ENCODE data around the gene PIK3R5. TPM values are rescaled to one million over a fixed set of nuclear protein-coding genes. Genes with fewer than 3 reads are reported as not detected.

Gene PIK3R5
- total and polyA plus RNA-seq, 8 donors, result 0.69 to 6.8 (median 1.7) TPM

DNA sequence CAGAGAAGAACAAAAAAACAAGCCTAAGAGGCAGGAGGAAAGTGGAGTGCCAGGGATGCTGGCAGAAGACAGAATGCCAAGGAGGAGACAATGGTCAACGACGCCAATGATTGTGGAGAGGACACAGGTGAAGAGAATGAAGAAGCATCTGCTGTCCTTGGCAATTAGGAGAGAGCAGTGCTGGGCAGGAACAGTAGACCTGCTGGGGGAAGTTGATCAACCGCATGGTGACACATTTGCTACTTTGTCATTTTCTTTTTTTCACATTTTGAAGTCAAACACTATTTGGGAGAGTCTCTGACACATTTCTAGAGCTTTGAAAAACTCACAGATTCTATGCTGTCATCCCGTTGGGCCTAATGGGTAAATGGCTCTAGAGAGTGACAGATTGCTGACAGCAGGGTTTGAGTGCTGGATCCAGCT is 97.0 kb downstream of the PIK3R5 start:
- ATAC-seq (no peak), FAIRE-seq (no peak), DNase-seq (no peak)
- 63 to 78% methylated on average over 4 of the region's 4 CpGs for WGBS, 2 donors
- Histone ChIP-seq H3K36me3 (no peaks in the 10 kb centered on the region), H3K4me3 (no peak overlapping the region), H3K4me1 (no peaks in the 10 kb centered on the region), H3K27me3 (no peaks in the 10 kb centered on the region), H3K27ac (no peak overlapping the region), H3K9me3 (no peaks in the 10 kb centered on the region)
- intact Hi-C loops (cut with DNase I), result no loop called here
- TF ChIP-seq, protein P1, sequence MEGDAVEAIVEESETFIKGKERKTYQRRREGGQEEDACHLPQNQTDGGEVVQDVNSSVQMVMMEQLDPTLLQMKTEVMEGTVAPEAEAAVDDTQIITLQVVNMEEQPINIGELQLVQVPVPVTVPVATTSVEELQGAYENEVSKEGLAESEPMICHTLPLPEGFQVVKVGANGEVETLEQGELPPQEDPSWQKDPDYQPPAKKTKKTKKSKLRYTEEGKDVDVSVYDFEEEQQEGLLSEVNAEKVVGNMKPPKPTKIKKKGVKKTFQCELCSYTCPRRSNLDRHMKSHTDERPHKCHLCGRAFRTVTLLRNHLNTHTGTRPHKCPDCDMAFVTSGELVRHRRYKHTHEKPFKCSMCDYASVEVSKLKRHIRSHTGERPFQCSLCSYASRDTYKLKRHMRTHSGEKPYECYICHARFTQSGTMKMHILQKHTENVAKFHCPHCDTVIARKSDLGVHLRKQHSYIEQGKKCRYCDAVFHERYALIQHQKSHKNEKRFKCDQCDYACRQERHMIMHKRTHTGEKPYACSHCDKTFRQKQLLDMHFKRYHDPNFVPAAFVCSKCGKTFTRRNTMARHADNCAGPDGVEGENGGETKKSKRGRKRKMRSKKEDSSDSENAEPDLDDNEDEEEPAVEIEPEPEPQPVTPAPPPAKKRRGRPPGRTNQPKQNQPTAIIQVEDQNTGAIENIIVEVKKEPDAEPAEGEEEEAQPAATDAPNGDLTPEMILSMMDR (IDR thresholded peaks at IDR 0.05), result no peak

DNA sequence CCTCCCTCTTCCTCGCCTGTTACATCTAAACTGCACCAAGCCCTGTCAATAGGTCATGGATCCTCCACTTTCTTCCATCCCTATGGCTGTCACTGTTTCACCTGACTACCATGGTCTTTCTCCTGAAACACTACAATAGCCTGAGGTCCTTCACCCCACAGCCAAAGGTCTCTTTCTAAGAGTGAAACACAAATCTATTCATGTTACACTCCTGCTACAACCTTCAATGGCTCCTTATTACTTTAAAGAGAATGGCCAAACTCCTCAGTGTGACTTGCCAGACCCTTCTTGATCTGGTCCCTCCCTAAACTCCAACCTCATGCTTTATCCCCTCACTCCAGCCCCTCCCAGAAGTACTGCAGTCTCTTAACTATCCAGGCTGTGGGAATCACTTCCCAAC is 97.4 kb downstream of the PIK3R5 start:
- DNase-seq (no peak), FAIRE-seq (no peak), ATAC-seq (no peak)
- Histone ChIP-seq H3K27ac (no peak overlapping the region), H3K4me1 (no peaks in the 10 kb centered on the region), H3K27me3 (no peaks in the 10 kb centered on the region), H3K36me3 (no peaks in the 10 kb centered on the region), H3K4me3 (no peak overlapping the region), H3K9me3 (no peaks in the 10 kb centered on the region)
- TF ChIP-seq, protein P1 (IDR thresholded peaks at IDR 0.05), result no peak
- intact Hi-C loops (cut with DNase I), result no loop called here
- 71 to 94% methylated on average over 1 of the region's 1 CpG for WGBS, 2 donors

DNA sequence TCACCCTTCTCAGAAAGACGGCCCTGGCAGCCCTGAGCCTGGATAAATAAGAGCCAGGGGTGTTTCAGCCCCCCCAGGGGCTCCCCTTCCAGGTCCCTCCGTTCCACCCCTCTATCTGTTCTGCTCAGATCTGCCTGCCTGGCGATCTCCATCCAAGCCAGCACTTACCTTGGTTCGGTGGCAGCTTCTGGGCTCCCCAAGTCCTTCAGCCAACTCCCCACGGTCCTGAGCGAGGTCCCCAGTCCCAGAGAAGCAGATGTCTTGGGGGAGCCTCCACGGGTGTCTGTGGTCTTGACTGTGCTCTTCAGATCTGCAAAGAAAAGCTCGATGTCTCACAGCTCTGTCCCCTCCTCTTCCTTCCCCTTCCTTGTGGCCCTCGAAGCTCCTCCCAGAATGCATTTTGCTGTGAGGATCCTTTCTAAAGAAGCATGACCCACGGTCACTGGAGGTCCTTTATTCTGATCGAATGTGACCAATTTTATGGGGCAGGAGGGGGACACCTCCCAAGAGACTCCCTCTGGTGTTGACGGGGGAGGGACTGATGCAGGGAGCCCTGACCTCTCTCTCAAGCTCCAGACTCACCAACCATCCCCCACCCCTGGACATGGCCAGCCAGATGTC is 98.0 kb downstream of the PIK3R5 start, which contains the start of gene PIK3R6:
PIK3R6 (minus strand) TSS at position 314 of the 621 bp plus-strand sequence. CDS start 17,880 bp downstream, outside the sequence.
- ATAC-seq, result peak in 2 of 4 donors; percentile 32 to 33
- FAIRE-seq, result no peak
- H3K27ac ChIP-seq, result no peak within 1 kb of the TSS
- WGBS, 2 donors, result 46 to 50% methylated on average over 12 of the region's 12 CpGs
- TF ChIP-seq, protein P1 (IDR thresholded peaks at IDR 0.05), result no peak
- no peaks in the 10 kb centered on the region for H3K4me1 ChIP-seq
- intact Hi-C loops (cut with DNase I), result no loop called here
- peak within 1 kb of the TSS in 1 of 4 donors; percentile 20 for H3K4me3 ChIP-seq
- H3K27me3 ChIP-seq, result no peaks in the 10 kb centered on the region
- no peak for DNase-seq
- no peaks in the 10 kb centered on the region for H3K36me3 ChIP-seq
- no peaks in the 10 kb centered on the region for H3K9me3 ChIP-seq

DNA sequence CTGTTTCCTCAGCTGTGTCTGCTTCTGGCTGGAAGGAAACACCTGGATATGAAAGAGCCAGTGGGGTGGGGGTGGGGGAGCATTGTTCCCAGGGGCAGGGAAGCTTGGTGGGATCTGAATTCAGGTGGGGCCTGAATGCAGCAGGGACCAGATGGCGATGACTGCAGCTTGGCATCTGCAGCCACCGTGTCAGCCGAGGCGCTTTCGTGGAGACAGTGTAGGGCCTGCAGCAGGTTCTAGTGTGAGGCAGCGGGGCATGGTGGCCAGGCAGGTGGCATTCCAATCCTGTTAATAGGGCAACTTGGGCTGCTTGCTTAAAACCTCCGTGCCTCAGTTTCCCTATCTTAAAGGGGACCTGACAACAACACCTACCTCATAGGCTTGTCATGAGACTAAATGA is 99.7 kb downstream of the PIK3R5 start:
- H3K4me3 ChIP-seq, result no peak overlapping the region
- H3K36me3 ChIP-seq, result no peaks in the 10 kb centered on the region
- 78 to 83% methylated on average over 7 of the region's 7 CpGs for WGBS, 2 donors
- DNase-seq (no peak), FAIRE-seq (no peak), ATAC-seq (no peak)
- intact Hi-C loops (cut with DNase I), result no loop called here
- no peak overlapping the region for H3K27ac ChIP-seq
- H3K9me3 ChIP-seq, result no peaks in the 10 kb centered on the region
- TF ChIP-seq, protein P1 (IDR thresholded peaks at IDR 0.05), result no peak
- no peaks in the 10 kb centered on the region for H3K4me1 ChIP-seq
- H3K27me3 ChIP-seq, result no peaks in the 10 kb centered on the region

DNA sequence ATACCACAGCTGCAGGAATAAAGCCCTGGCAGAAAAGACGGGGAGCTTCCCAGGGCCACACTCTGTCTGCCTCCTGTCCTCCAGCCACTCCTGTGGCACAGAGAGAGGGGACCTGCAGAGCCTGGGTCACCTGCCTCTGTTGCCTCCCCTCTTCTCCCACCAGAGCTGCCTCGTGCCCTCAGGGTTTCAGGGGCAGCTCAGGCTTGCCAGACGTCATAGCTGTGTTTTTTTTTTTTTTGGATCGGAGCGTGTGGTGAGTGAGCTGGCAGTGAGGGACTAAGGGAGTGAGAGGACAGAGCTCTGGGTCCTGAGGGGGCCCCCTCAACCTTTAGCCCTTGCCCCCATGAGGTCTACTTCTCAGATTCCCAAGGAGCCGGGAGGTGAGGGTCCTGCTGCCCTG is 100.1 kb downstream of the PIK3R5 start:
- TF ChIP-seq, protein P1 (IDR thresholded peaks at IDR 0.05), result no peak
- Histone ChIP-seq H3K27me3 (no peaks in the 10 kb centered on the region), H3K4me1 (no peaks in the 10 kb centered on the region), H3K27ac (no peak overlapping the region), H3K36me3 (no peaks in the 10 kb centered on the region), H3K9me3 (no peaks in the 10 kb centered on the region), H3K4me3 (no peak overlapping the region)
- WGBS, 2 donors, result 45 to 48% methylated on average over 6 of the region's 6 CpGs
- FAIRE-seq (no peak), ATAC-seq (no peak), DNase-seq (no peak)
- intact Hi-C loops (cut with DNase I), result no loop called here

Measured in pancreas (tissue), 10 donors.